Left lung (tissue), 10 donors: Measurements from ENCODE around the gene NPC1. TPM values are rescaled to one million over a fixed set of nuclear protein-coding genes. Genes with fewer than 3 reads are reported as not detected.
"Not testable (repeated sequence)": the region's sequence is repeated elsewhere in the genome, so short reads cannot be mapped to it uniquely, and the experiment has no call there.

Experiments used
- ATAC-seq: fragments of 200-7000 bp; cut with Tn5 transposase; one replicate; pipeline ENCODE4 v1.9.1; 2020; ENCODE audit warnings: moderate library complexity
- DNase-seq, 4 donors: peaks; one replicate each; pipeline ENCODE4 v3.0.0-alpha.2; 2013 to 2020
- H3K27ac ChIP-seq, 2 donors: fragments of 200-600 bp; sonication (generic) in 1 of 2; one replicate each; pipeline versions ENCODE4 v1.5.0 to v1.8.0; 2020 to 2021
- H3K27me3 ChIP-seq, 2 donors: fragments of 200-600 bp; sonication (generic) in 1 of 2; one replicate each; pipeline versions ENCODE4 v1.5.0 to v1.8.0; 2020 to 2021
- H3K36me3 ChIP-seq, 2 donors: fragments of 200-600 bp; sonication (generic) in 1 of 2; one replicate each; pipeline versions ENCODE4 v1.5.0 to v1.8.0; 2020 to 2021
- H3K4me1 ChIP-seq, 2 donors: fragments of 200-600 bp; one replicate each; pipeline ENCODE4 v1.8.0; 2021
- H3K4me3 ChIP-seq, 2 donors: fragments of 200-600 bp; sonication (generic) in 1 of 2; one replicate each; pipeline versions ENCODE4 v1.5.0 to v1.8.0; 2020 to 2021; ENCODE audit warnings: mild to moderate bottlenecking in 1 of 2
- H3K9me3 ChIP-seq, 2 donors: fragments of 200-600 bp; sonication (generic) in 1 of 2; one replicate each; pipeline versions ENCODE4 v1.5.0 to v1.8.0; 2020 to 2021
- CTCF ChIP-seq, 2 donors: fragments of 200-600 bp; sonication (generic) in 1 of 2; IDR thresholded peaks; one replicate each; pipeline versions ENCODE4 v1.5.0 to v1.8.0; 2021; ENCODE audit warnings: antibody characterized with exemption in 2 of 2
- intact Hi-C, 2 donors: fragments of 100-400 bp; cut with DNase I; formaldehyde crosslinking; loops; one replicate each; pipeline versions ENCODE4 v1.11.2 to v1.14.2; 2022
- polyA plus RNA-seq, 6 donors: library from polyadenylated mRNA; unstranded; fragments of 120-200 nt; gene quantifications; one replicate each; pipeline ENCODE4 v1.2.1, GENCODE V29; 2013; ENCODE audit not compliant: insufficient read length in 6 of 6
- total RNA-seq, 2 donors: library from RNA; stranded (reverse); fragmentation: NEBNext Ultra II Directional; extraction: Animal tissue kit (Norgen Biotek cat#: 25700); gene quantifications; one replicate each; pipeline ENCODE4 v1.2.1, GENCODE V29; 2021
- donor health status: DM: no; HTN: yes; CAD: no.
- donor health status: DM: no; HTN: no; CAD: no.

Gene NPC1
- total and polyA plus RNA-seq, 8 donors: 23.9 to 138 (median 27.4) TPM

GRCh38 chr18:23618862-23619387 is 32.6 kb upstream of the NPC1 start:
- Histone ChIP-seq H3K27ac (peak overlapping the region; percentile 5 to 7), H3K4me3 (peak overlapping the region; percentile 33 to 39), H3K27me3 (peaks cover 0 to 38% of the 10 kb centered on the region in 2 donors), H3K4me1 (peaks cover 8 to 21% of the 10 kb centered on the region in 2 donors), H3K36me3 (no peaks in the 10 kb centered on the region), H3K9me3 (no peaks in the 10 kb centered on the region)
- intact Hi-C loops: loop anchor here in 1 of 2 donors (10.0 kb wide), 1 partner anchor 506 kb away; no protein-coding TSS in a partner anchor
- ATAC-seq: peak; percentile 86
- peak; percentile 30 to 79 (median 60) for DNase-seq
- no peak for TF ChIP-seq CTCF (IDR thresholded peaks at IDR 0.05)

GRCh38 chr18:23617412-23618014 is 31.2 kb upstream of the NPC1 start:
- no peak for TF ChIP-seq CTCF (IDR thresholded peaks at IDR 0.05)
- peaks cover 0 to 38% of the 10 kb centered on the region in 2 donors for H3K27me3 ChIP-seq
- intact Hi-C loops: loop anchor here in 1 of 2 donors (10.0 kb wide), 1 partner anchor 507 kb away; no protein-coding TSS in a partner anchor
- no peak overlapping the region for H3K4me3 ChIP-seq
- no peak overlapping the region for H3K27ac ChIP-seq
- DNase-seq: no peak
- ATAC-seq: no peak
- no peaks in the 10 kb centered on the region for H3K36me3 ChIP-seq
- H3K4me1 ChIP-seq: peaks cover 8 to 21% of the 10 kb centered on the region in 2 donors
- H3K9me3 ChIP-seq: no peaks in the 10 kb centered on the region

GRCh38 chr18:23616258-23616657 is 30.0 kb upstream of the NPC1 start:
- no peak overlapping the region for H3K4me3 ChIP-seq
- ATAC-seq (no peak), DNase-seq (no peak)
- H3K27me3 ChIP-seq: peaks cover 0 to 30% of the 10 kb centered on the region in 2 donors
- no peak for TF ChIP-seq CTCF (IDR thresholded peaks at IDR 0.05)
- no peaks in the 10 kb centered on the region for H3K36me3 ChIP-seq
- H3K4me1 ChIP-seq: peaks cover 8 to 21% of the 10 kb centered on the region in 2 donors
- H3K9me3 ChIP-seq: no peaks in the 10 kb centered on the region
- H3K27ac ChIP-seq: no peak overlapping the region
- intact Hi-C loops: loop anchor here in 1 of 2 donors (10.0 kb wide), 1 partner anchor 509 kb away; no protein-coding TSS in a partner anchor

GRCh38 chr18:23614891-23615290 is 28.6 kb upstream of the NPC1 start:
- H3K4me3 ChIP-seq: no peak overlapping the region
- H3K9me3 ChIP-seq: no peaks in the 10 kb centered on the region
- H3K36me3 ChIP-seq: no peaks in the 10 kb centered on the region
- TF ChIP-seq CTCF (IDR thresholded peaks at IDR 0.05): no peak
- ATAC-seq (no peak), DNase-seq (no peak)
- H3K4me1 ChIP-seq: peaks cover 8 to 21% of the 10 kb centered on the region in 2 donors
- no peak overlapping the region for H3K27ac ChIP-seq
- H3K27me3 ChIP-seq: peaks cover 0 to 16% of the 10 kb centered on the region in 2 donors
- intact Hi-C loops: loop anchor here in 1 of 2 donors (10.0 kb wide), 1 partner anchor 510 kb away; no protein-coding TSS in a partner anchor

GRCh38 chr18:23614413-23614812 is 28.1 kb upstream of the NPC1 start:
- intact Hi-C loops: loop anchor here in 1 of 2 donors (10.0 kb wide), 1 partner anchor 510 kb away; no protein-coding TSS in a partner anchor
- DNase-seq: no peak
- Histone ChIP-seq H3K27ac (no peak overlapping the region), H3K4me3 (no peak overlapping the region), H3K4me1 (peaks cover 5 to 16% of the 10 kb centered on the region in 2 donors), H3K36me3 (no peaks in the 10 kb centered on the region), H3K27me3 (peaks cover 0 to 11% of the 10 kb centered on the region in 2 donors), H3K9me3 (no peaks in the 10 kb centered on the region)
- TF ChIP-seq CTCF (IDR thresholded peaks at IDR 0.05): no peak
- ATAC-seq: no peak

- not testable (repeated sequence) for H3K9me3 ChIP-seq, H3K27me3 ChIP-seq, H3K4me3 ChIP-seq, DNase-seq, H3K36me3 ChIP-seq, H3K27ac ChIP-seq, H3K4me1 ChIP-seq, ATAC-seq
- intact Hi-C loops: loop anchor here in 1 of 2 donors (10.0 kb wide), 1 partner anchor 512 kb away; no protein-coding TSS in a partner anchor
Measured at GRCh38 chr18:23613091-23613475, 26.8 kb upstream of the NPC1 start.
